ENCODE data around the gene RNF227. TPM values are rescaled to one million over a fixed set of nuclear protein-coding genes. Genes with fewer than 3 reads are reported as not detected.
A peak's percentile ranks its signal among the peaks of the same experiment; 100 is the strongest.

The RNF227 gene
- total RNA-seq, 1 experiment from 2014 or later = 0.83 TPM

- TF ChIP-seq ZNF532 (CRISPR knock-in tag; IDR thresholded peaks at IDR 0.05; ENCODE audit: borderline replicate concordance) (no peak), ZMAT4 (CRISPR knock-in tag; IDR thresholded peaks at IDR 0.05) (no peak), NR1H2 (CRISPR knock-in tag; IDR thresholded peaks at IDR 0.05) (peak; percentile 65; the same call in 1 of the 2 replicates), E2F1 (CRISPR knock-in tag; IDR thresholded peaks at IDR 0.05) (peak; percentile 88), ZNF396 (CRISPR knock-in tag; IDR thresholded peaks at IDR 0.05; ENCODE audit: borderline replicate concordance) (no peak), RELA (CRISPR knock-in tag; IDR thresholded peaks at IDR 0.05; ENCODE audit: borderline replicate concordance) (peak; percentile 43; the same call in 1 of the 2 replicates), ZNF263 (CRISPR knock-in tag; IDR thresholded peaks at IDR 0.05; ENCODE audit: low read depth) (no peak), AR (CRISPR knock-in tag; IDR thresholded peaks at IDR 0.05) (no peak), GTF2I (CRISPR knock-in tag; conservative IDR thresholded peaks at IDR 0.05) (no peak), CBFB (CRISPR knock-in tag; IDR thresholded peaks at IDR 0.05; ENCODE audit: low read depth) (peak; percentile 92; the same call in 1 of the 2 replicates), E2F5 (CRISPR knock-in tag; IDR thresholded peaks at IDR 0.05) (peak; percentile 69; the same call in 1 of the 2 replicates), TCF7 (CRISPR knock-in tag; IDR thresholded peaks at IDR 0.05; ENCODE audit: low read depth) (peak; percentile 91; the same call in 1 of the 2 replicates), ZNF423 (CRISPR knock-in tag; IDR thresholded peaks at IDR 0.05) (no peak), USF2 (CRISPR knock-in tag; IDR thresholded peaks at IDR 0.05) (peak; percentile 97), JAZF1 (CRISPR knock-in tag; IDR thresholded peaks at IDR 0.05) (no peak), ZNF219 (CRISPR knock-in tag; IDR thresholded peaks at IDR 0.05; ENCODE audit: borderline replicate concordance) (no peak; the same call in 1 of the 2 replicates), NR2C2 (CRISPR knock-in tag; IDR thresholded peaks at IDR 0.05) (peak; percentile 13; the same call in 1 of the 2 replicates), ZNF121 (CRISPR knock-in tag; IDR thresholded peaks at IDR 0.05) (no peak), FOXK1 (CRISPR knock-in tag; IDR thresholded peaks at IDR 0.05) (peak; percentile 87)
Observed at GRCh38 chr17:7915611-7916384, at the start of gene RNF227 (continued).
